Right ventricle myocardium inferior (tissue), 1 donor: Measurements from ENCODE around the gene ULK1. TPM values are rescaled to one million over a fixed set of nuclear protein-coding genes. Genes with fewer than 3 reads are reported as not detected.

ENCODE experiments used
- ATAC-seq: fragments of 200-7000 bp; cut with Tn5 transposase; one replicate; pipeline ENCODE4 v1.9.1; 2020; ENCODE audit warnings: mild to moderate bottlenecking, moderate library complexity
- DNase-seq: peaks from one replicate; pipeline ENCODE4 v3.0.0; 2021; ENCODE audit errors: missing footprints
- intact Hi-C: fragments of 100-400 bp; cut with DNase I; formaldehyde crosslinking; loops from one replicate; pipeline ENCODE4 v1.11.0; 2022
- total RNA-seq: library from RNA; stranded (reverse); fragmentation: NEBNext Ultra II Directional; extraction: Animal tissue kit (Norgen Biotek cat#: 25700); gene quantifications from one replicate; pipeline ENCODE4 v1.2.1, GENCODE V29; 2021
- donor health status: DM: no; HTN: yes; CAD: no; lungs with severe emphysema.

The ULK1 gene
- total RNA-seq, 1 donor from 2014 or later, result 49.3 TPM

GRCh38 chr12:131928080-131928710 is 33.8 kb downstream of the ULK1 start:
- DNase-seq, result peak; percentile 56
- ATAC-seq, result no peak
- intact Hi-C loops, result loop anchor here (1.0 to 2.0 kb wide), 2 partner anchors 21 to 32 kb away; partner anchors contain the start of gene EP400

- ATAC-seq (peak; percentile 96), DNase-seq (peak; percentile 95)
- intact Hi-C loops, result loop anchor here (1.0 to 2.0 kb wide), 2 partner anchors 20 to 33 kb away; partner anchors contain the start of gene EP400
Measured at GRCh38 chr12:131928711-131929580, 34.5 kb downstream of the ULK1 start, which contains the start of gene PUS1. Gene PUS1 (plus strand): TSS chr12:131929276. CDS start chr12:131929723, 447 bp downstream.

GRCh38 chr12:131929581-131930456 is 35.4 kb downstream of the ULK1 start:
- intact Hi-C loops, result loop anchor here (2.0 kb wide), 1 partner anchor 19 kb away; the partner anchor contains the start of gene EP400
- ATAC-seq, result no peak
- peak; percentile 71 for DNase-seq

DNA sequence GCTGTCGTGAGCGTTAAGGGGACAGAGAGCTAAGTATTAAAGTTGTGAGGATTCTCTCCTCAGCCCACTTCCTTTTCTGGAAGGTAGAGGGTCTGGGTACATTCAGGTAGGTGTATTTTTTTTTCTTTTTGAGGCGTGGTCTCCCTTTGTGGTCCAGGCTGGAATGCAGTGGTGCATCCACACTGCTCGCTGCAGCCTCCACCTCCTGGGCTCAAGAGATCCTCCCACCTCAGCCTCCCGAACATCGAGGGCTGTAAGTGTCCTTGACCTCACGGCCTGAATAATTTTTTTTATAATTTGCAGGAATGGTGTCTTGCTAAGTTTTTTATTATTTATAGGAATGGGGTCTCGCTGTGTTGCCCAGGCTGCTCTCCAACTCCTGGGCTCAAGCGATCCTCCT is 36.1 kb downstream of the ULK1 start:
- DNase-seq, result no peak
- ATAC-seq, result no peak
- intact Hi-C loops, result no loop called here

- no peak for ATAC-seq
- peak; percentile 58 for DNase-seq
- intact Hi-C loops, result no loop called here
Measured at GRCh38 chr12:131933387-131933786, 39.0 kb downstream of the ULK1 start.

GRCh38 chr12:131934535-131934934 is 40.1 kb downstream of the ULK1 start:
- ATAC-seq, result no peak
- intact Hi-C loops, result no loop called here
- no peak for DNase-seq

- intact Hi-C loops, result no loop called here
- ATAC-seq, result no peak
- no peak for DNase-seq
Measured at GRCh38 chr12:131938082-131938481, 43.7 kb downstream of the ULK1 start.

DNA sequence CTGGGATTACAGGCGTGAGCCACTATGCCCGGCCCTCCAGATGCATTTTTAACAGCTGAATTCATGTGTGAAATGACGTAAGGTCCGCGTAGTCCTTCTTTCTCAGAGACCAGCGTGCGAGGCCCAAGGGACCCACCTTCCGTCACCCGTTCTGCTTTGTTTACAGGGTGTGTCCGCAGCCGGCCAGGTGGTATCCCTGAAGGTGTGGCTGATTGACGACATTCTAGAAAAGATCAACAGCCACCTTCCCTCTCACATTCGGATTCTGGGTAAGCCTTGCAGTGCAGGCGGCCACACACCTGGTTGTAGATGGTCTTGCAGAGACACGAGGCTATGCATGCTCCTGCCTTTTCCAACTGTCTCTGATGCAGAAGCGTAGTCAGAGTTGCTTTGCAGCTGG is 44.6 kb downstream of the ULK1 start:
- intact Hi-C loops, result no loop called here
- DNase-seq, result no peak
- ATAC-seq, result no peak

DNA sequence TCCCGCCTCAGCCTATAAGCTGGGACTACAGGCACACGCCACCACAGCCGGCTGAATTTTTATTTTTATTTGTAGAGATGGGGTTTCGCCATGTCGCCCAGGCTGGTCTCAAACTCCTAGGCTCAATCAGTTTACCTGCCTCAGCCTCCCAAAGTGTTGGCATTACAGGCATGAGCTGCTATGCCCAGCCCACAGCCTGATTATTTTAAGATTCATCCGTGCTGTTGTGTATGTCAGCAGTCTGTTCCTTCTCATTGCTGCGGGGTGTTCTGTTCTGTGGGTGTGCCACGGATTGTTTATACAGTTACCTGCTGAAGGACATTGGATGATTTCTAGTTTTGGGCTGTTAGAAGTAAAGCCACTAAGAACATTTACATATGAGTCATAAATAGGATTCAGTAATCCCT is 45.7 kb downstream of the ULK1 start:
- ATAC-seq (no peak), DNase-seq (no peak)
- intact Hi-C loops, result no loop called here

DNA sequence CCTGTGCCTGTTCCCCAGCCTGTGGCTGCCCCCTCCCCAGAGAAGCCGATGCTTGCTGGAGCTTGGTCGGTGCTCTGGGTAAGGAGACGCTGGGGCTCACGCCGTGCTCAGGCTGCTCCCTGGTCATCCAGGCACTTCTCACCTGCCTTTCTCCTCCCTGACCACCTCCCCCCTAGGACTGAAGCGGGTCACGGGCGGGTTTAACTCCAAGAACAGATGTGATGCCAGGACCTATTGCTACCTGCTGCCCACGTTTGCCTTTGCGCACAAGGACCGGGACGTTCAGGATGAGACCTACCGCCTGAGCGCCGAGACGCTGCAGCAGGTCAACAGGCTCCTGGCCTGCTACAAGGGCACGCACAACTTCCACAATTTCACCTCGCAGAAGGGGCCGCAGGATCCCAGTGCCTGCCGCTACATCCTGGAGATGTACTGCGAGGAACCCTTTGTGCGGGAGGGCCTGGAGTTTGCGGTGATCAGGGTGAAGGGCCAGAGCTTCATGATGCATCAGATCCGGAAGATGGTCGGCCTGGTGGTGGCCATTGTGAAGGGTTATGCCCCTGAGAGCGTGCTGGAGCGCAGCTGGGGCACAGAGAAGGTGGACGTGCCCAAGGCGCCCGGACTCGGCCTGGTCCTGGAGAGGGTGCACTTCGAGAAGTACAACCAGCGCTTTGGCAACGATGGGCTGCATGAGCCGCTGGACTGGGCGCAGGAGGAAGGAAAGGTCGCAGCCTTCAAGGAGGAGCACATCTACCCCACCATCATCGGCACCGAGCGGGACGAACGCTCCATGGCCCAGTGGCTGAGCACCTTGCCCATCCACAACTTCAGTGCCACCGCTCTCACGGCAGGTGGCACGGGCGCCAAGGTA is 46.9 kb downstream of the ULK1 start:
- intact Hi-C loops, result no loop called here
- DNase-seq (no peak), ATAC-seq (no peak)

DNA sequence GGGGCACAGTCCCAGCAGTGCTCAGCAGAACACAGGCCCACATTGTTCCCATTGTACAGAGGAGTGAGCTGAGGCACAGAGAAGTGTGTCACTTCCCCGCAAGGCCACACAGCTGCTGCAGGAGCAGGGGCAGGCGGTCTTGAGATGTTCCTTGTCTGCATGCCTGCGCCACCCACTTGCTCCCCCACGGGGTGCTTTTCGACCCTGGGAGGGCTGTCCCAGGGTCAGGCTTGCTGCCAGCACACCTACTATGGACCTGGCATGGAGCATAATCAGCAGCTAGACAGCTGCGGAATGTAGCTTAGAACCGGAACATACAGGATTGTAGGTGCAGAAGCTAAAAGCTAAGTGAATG is 47.5 kb downstream of the ULK1 start:
- DNase-seq (no peak), ATAC-seq (no peak)
- intact Hi-C loops, result no loop called here

- intact Hi-C loops, result no loop called here
- no peak for ATAC-seq
- DNase-seq, result no peak
Measured at GRCh38 chr12:131942671-131943070, 48.2 kb downstream of the ULK1 start.

GRCh38 chr12:131943389-131943788 is 49.0 kb downstream of the ULK1 start:
- no peak for DNase-seq
- no peak for ATAC-seq
- intact Hi-C loops, result no loop called here

DNA sequence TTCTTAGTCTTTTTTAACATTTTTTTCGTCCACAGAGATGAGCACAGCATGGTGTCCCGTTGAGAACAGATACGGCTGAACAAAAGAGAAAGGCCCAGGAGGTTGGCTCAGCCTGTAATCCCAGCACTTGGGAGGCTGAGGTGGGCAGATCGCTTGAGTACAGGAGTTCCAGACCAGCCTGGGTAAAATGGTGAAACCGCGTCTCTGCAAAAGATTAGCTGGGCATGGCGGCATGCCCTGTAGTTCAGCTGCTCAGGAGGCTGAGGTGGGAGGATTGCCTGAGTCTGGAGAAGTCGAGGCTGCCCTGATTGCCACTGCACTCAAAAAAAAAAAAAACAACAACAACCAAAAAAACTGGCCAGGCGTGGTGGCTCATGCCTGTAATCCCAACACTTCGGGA is 49.5 kb downstream of the ULK1 start:
- intact Hi-C loops, result no loop called here
- no peak for DNase-seq

GRCh38 chr12:131944601-131945251 is 50.3 kb downstream of the ULK1 start:
- DNase-seq (no peak), ATAC-seq (no peak)
- intact Hi-C loops, result no loop called here

More for the DNA sequence above, 49.5 kb downstream of the ULK1 start:
- ATAC-seq, result no peak

DNA sequence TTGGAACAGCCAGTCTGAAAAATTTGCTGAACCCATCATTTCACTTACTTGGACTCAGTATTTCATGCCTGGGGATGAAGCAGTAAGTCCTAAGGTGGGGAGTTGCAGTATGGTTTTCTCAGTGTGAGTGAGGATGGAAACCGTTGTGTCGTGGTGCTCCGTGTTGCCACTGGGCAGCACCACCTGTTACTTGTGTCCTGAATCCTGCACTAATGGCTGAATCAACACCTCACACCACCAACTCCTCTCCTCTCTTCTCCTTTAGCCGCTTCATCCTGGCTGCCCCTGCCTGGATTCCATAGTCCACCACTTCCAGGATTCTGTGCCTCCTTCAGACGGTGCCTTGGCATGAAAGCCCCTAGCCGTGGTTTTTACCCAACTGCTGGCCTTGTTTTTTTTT is 52.3 kb downstream of the ULK1 start:
- intact Hi-C loops, result no loop called here
- ATAC-seq, result no peak
- DNase-seq, result no peak

GRCh38 chr12:131947482-131948027 is 53.1 kb downstream of the ULK1 start:
- ATAC-seq, result no peak
- no peak for DNase-seq
- intact Hi-C loops, result loop anchor here (2.0 kb wide), 1 partner anchor 19 kb away; the partner anchor contains the start of gene PUS1
